A549 (cell line): ENCODE measurements around the gene LRRC71. TPM values are rescaled to one million over a fixed set of nuclear protein-coding genes. Genes with fewer than 3 reads are reported as not detected.

Experiments used
- ATAC-seq, 2 experiments: fragments of 200-7000 bp in 1 of 2; fragments of >200 bp in 1 of 2; cut with Nextera tagmentation in 1 of 2; cut with Tn5 transposase in 1 of 2; 3 replicates each; pipeline versions ENCODE4 v1.8.0 to v1.9.1; 2018 to 2020; ENCODE audit warnings: mild to moderate bottlenecking in 1 of 2, moderate library complexity in 1 of 2
- CTCF ChIA-PET: fragments of 300-600 bp; sonication (Branson Sonifier 250); formaldehyde crosslinking; extraction: SDS; loops from one replicate; lab custom pipeline; 2021; ENCODE audit warnings: antibody characterized with exemption, inconsistent platforms; lab: Yijun Ruan, JAX
- POLR2A ChIA-PET: fragments of 350-600 bp; formaldehyde crosslinking; extraction: SDS; loops from one replicate; lab custom pipeline; 2021; ENCODE audit warnings: antibody characterized with exemption, inconsistent platforms; lab: Yijun Ruan, JAX
- DNase-seq, 2 experiments: peaks; one replicate each; pipeline versions ENCODE4 v3.0.0 to v3.0.0-alpha.2; 2011 to 2016; ENCODE audit warnings: low read depth in 1 of 2, low spot score in 1 of 2
- FAIRE-seq: peaks from 2 replicates; lab custom pipeline; 2011; peaks lifted over from hg19 to GRCh38; lab: Jason Lieb, UNC
- H3K27ac ChIP-seq, 2 experiments: fragments of >200 bp; sonication (Bioruptor Twin); formaldehyde crosslinking; 3 replicates each; pipeline ENCODE4 v1.5.1; 2016 to 2017
- H3K4me1 ChIP-seq: fragments of >200 bp; sonication (Bioruptor Twin); formaldehyde crosslinking; 3 replicates; pipeline ENCODE4 v1.6.1; 2016
- H3K4me2 ChIP-seq: fragments of >200 bp; sonication (Bioruptor Twin); formaldehyde crosslinking; 3 replicates; pipeline ENCODE4 v1.6.1; 2016
- H3K4me3 ChIP-seq: fragments of >200 bp; sonication (Bioruptor Twin); formaldehyde crosslinking; 3 replicates; pipeline ENCODE4 v1.5.1; 2016
- H3K9me3 ChIP-seq: fragments of >200 bp; sonication (Bioruptor Twin); formaldehyde crosslinking; 3 replicates; pipeline ENCODE4 v1.6.1; 2016
- CHD2 ChIP-seq: fragments of 150-350 bp; IDR thresholded peaks from 2 replicates; pipeline ENCODE4 v1.6.1; 2014; ENCODE audit warnings: low read length; ENCODE audit not compliant: partially characterized antibody
- CHD4 ChIP-seq: fragments of 200-600 bp; sonication (generic); IDR thresholded peaks from 2 replicates; pipeline ENCODE4 v1.6.1; 2016; ENCODE audit warnings: antibody characterized with exemption, mild to moderate bottlenecking, borderline replicate concordance
- ESRRA ChIP-seq: fragments of 150-350 bp; IDR thresholded peaks from 2 replicates; pipeline ENCODE4 v1.6.1; 2014; ENCODE audit warnings: mild to moderate bottlenecking, low read length, borderline replicate concordance
- FOXS1 ChIP-seq: fragments of 250-450 bp; sonication (Bioruptor Pico); IDR thresholded peaks from 2 replicates; pipeline ENCODE4 v1.5.0; 2020; ENCODE audit warnings: mild to moderate bottlenecking, moderate library complexity
- HEYL ChIP-seq: fragments of 250-450 bp; sonication (Bioruptor Pico); IDR thresholded peaks from 2 replicates; pipeline ENCODE4 v1.8.0; 2021; ENCODE audit warnings: mild to moderate bottlenecking, moderate library complexity
- MAZ ChIP-seq: fragments of 150-350 bp; IDR thresholded peaks from 2 replicates; pipeline ENCODE4 v1.6.1; 2014; ENCODE audit warnings: antibody characterized with exemption, low read depth, low read length, borderline replicate concordance
- MYC ChIP-seq: IDR thresholded peaks from 2 replicates; pipeline ENCODE4 v1.6.1; 2012; ENCODE audit warnings: mild to moderate bottlenecking, inconsistent platforms, low read length, improper control_type of control experiment, borderline replicate concordance
- NPAS2 ChIP-seq: fragments of 250-450 bp; sonication (Bioruptor Pico); IDR thresholded peaks from 2 replicates; pipeline ENCODE4 v1.8.0; 2022; ENCODE audit warnings: mild to moderate bottlenecking, moderate library complexity, borderline replicate concordance
- PHF8 ChIP-seq: fragments of 200-600 bp; sonication (generic); IDR thresholded peaks from 2 replicates; pipeline ENCODE4 v1.6.1; 2016; ENCODE audit warnings: low read depth, mild to moderate bottlenecking, antibody characterized with exemption, moderate library complexity, borderline replicate concordance
- POLR2A ChIP-seq: IDR thresholded peaks from 2 replicates; pipeline ENCODE4 v1.6.1; 2012; ENCODE audit warnings: mild to moderate bottlenecking, low read length
- RAD21 ChIP-seq, 2 experiments: fragments of >200 bp in 1 of 2; sonication (Bioruptor Twin) in 1 of 2; formaldehyde crosslinking in 1 of 2; IDR thresholded peaks in 1 of 2; conservative IDR thresholded peaks in 1 of 2; 2 replicates in 1 of 2; 3 replicates in 1 of 2; pipeline ENCODE4 v1.6.1; 2012 to 2018; ENCODE audit warnings: inconsistent platforms in 1 of 2
- RARB ChIP-seq: fragments of 250-450 bp; sonication (Bioruptor Pico); IDR thresholded peaks from 2 replicates; pipeline ENCODE4 v1.8.0; 2021; ENCODE audit warnings: mild to moderate bottlenecking, moderate library complexity
- RFX5 ChIP-seq: fragments of 450-650 bp; IDR thresholded peaks from 2 replicates; pipeline ENCODE4 v1.7.1; 2014; ENCODE audit warnings: antibody characterized with exemption, mild to moderate bottlenecking, moderate library complexity
- RNF2 ChIP-seq: fragments of 200-600 bp; sonication (generic); IDR thresholded peaks from 2 replicates; pipeline ENCODE4 v1.6.1; 2016; ENCODE audit warnings: low read depth, mild to moderate bottlenecking, antibody characterized with exemption, moderate library complexity, borderline replicate concordance
- ZNF302 ChIP-seq: fragments of 250-450 bp; sonication (Bioruptor Pico); IDR thresholded peaks from 2 replicates; pipeline ENCODE4 v1.9.0; 2021; ENCODE audit warnings: inconsistent platforms, mild to moderate bottlenecking, moderate library complexity
- WGBS: methylation state at CpG from one replicate; pipeline ENCODE4 v1.1.6; 2017; ENCODE audit errors: missing lambda C conversion rate; 5-methylcytosine and 5-hydroxymethylcytosine counted together
- polyA plus RNA-seq, 4 experiments: library from polyadenylated mRNA; depleted of rRNA in 3 of 4; stranded (reverse); fragments of >200 nt; fragmentation: RNase III in 1 of 4; extraction: RNeasy Plus Mini Kit Qiagen cat#74134 plus additional on column Dnase treatment in 1 of 4; gene quantifications; 2 replicates in 3 of 4; 3 replicates in 1 of 4; pipeline ENCODE4 v1.2.3, GENCODE V29; 2011 to 2017
- TF ChIP-seq, protein P1 (sequence below): fragments of >200 bp; sonication (Bioruptor Twin); formaldehyde crosslinking; IDR thresholded peaks from 2 replicates; pipeline ENCODE4 v1.6.1; 2016
- TF ChIP-seq, protein P2 (sequence below): IDR thresholded peaks from 2 replicates; pipeline ENCODE4 v1.6.1; 2012
- TF ChIP-seq, protein P3 (sequence below): fragments of 450-650 bp; IDR thresholded peaks from 2 replicates; pipeline ENCODE4 v1.6.1; 2014; ENCODE audit warnings: antibody characterized with exemption
- TF ChIP-seq, protein P4 (sequence below): fragments of >200 bp; sonication (Bioruptor Twin); formaldehyde crosslinking; IDR thresholded peaks from 3 replicates; pipeline ENCODE4 v1.5.1; 2016
- TF ChIP-seq, protein P5 (sequence below): IDR thresholded peaks from 2 replicates; pipeline ENCODE4 v1.6.1; 2012; ENCODE audit warnings: low read depth, borderline replicate concordance

The LRRC71 gene
- polyA plus RNA-seq, 2 of the 4 experiments (the other 2 are of a cell fraction) = 0.10 TPM; not detected in 1

DNA sequence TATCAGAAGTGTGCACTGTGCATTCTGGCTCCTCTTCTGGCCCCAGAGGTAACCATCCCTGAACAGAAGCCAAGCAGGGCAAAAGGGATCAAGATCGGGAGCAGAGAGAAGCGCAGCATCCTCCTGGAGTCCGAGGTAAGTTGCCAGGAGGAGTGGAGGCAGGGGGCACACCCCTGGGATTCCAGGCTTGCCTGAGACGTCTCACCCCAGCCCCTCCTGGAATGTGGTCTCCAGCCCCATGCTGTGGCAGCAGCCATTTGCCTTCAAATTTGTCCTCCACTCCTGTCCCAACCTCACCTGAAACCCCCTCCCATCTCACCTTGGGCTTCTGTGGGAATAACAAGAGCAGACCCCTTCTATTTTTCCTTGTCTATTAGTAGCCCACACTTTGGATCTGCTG is 10.1 kb downstream of the LRRC71 start:
- 61% methylated on average over 4 of the region's 4 CpGs for WGBS
- FAIRE-seq = no peak

DNA sequence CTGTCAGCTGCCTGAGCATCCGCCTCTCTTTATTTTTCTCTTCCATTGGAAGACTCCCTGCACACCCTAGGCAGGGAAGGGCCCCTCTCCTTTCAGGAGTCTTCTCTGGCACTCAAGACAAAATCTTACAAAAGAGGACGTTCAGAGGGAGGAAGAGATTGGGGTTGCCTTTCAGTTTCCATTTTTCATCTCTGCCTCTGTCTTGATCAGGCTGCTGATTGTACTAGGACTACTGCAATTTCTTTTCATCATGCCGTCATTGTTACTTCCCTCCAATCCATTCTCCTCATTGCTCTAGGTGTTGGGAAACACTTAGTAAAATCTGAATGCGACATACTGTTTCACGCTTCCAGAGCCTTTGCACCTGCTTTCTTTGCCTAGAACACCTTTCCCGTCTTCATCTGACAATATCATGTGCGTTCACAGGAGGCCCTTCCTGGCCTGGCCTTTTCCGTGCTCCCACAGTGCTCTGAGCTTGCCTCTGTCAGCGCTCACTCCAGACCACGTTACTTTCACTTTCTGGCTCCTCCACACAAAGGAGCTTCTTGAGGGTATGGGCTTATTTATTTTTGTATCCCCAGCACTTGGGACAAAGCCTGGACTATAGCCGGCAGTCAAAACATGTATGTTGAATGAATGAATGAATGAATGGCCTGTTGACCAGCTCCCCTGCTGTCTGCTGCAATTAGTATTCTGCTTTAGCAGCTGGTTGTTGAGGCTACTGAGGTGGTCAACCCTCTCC is 10.9 kb downstream of the LRRC71 start:
- H3K4me3 ChIP-seq = no peak overlapping the region
- no peak for TF ChIP-seq PHF8
- TF ChIP-seq FOXS1 = no peak
- H3K9me3 ChIP-seq = no peaks in the 10 kb centered on the region
- DNase-seq (no peak), ATAC-seq (no peak), FAIRE-seq (no peak)
- CTCF ChIA-PET = interaction anchor here (0.6 to 2.7 kb wide), 11 partner anchors 9 to 241 kb away, joined by 3 to 26 read pairs (median 4); partner anchors contain the start of genes INSRR, NTRK1 and PEAR1
- no peak overlapping the region for H3K4me2 ChIP-seq
- POLR2A ChIA-PET = no interaction called here
- no peak overlapping the region for H3K27ac ChIP-seq
- H3K4me1 ChIP-seq = 0 out of 3 replicates have a peak, but pooled peaks cover 3% of the 10 kb centered on the region
- WGBS = 83% methylated on average over 11 of the region's 11 CpGs

More for the DNA sequence above, 10.1 kb downstream of the LRRC71 start:
- no peak for TF ChIP-seq CHD4
- TF ChIP-seq POLR2A = no peak
- TF ChIP-seq MYC = no peak
- TF ChIP-seq, protein P1, sequence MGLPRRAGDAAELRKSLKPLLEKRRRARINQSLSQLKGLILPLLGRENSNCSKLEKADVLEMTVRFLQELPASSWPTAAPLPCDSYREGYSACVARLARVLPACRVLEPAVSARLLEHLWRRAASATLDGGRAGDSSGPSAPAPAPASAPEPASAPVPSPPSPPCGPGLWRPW = no peak
- TF ChIP-seq RAD21 (conservative IDR thresholded peaks at IDR 0.05 in 1 of 2, IDR thresholded peaks at IDR 0.05 in 1 of 2) = no peak
- TF ChIP-seq MAZ = no peak
- no peak for TF ChIP-seq RFX5
- no peak for TF ChIP-seq HEYL (CRISPR knock-in tag)
- TF ChIP-seq NPAS2 (CRISPR knock-in tag) = no peak
- TF ChIP-seq ESRRA = no peak
- TF ChIP-seq, protein P2, sequence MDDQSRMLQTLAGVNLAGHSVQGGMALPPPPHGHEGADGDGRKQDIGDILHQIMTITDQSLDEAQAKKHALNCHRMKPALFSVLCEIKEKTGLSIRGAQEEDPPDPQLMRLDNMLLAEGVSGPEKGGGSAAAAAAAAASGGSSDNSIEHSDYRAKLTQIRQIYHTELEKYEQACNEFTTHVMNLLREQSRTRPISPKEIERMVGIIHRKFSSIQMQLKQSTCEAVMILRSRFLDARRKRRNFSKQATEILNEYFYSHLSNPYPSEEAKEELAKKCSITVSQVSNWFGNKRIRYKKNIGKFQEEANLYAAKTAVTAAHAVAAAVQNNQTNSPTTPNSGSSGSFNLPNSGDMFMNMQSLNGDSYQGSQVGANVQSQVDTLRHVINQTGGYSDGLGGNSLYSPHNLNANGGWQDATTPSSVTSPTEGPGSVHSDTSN = no peak
- TF ChIP-seq RNF2 = no peak
- no peak for TF ChIP-seq ZNF302 (CRISPR knock-in tag)
- TF ChIP-seq, protein P3, sequence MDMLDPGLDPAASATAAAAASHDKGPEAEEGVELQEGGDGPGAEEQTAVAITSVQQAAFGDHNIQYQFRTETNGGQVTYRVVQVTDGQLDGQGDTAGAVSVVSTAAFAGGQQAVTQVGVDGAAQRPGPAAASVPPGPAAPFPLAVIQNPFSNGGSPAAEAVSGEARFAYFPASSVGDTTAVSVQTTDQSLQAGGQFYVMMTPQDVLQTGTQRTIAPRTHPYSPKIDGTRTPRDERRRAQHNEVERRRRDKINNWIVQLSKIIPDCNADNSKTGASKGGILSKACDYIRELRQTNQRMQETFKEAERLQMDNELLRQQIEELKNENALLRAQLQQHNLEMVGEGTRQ = no peak
- TF ChIP-seq, protein P4, sequence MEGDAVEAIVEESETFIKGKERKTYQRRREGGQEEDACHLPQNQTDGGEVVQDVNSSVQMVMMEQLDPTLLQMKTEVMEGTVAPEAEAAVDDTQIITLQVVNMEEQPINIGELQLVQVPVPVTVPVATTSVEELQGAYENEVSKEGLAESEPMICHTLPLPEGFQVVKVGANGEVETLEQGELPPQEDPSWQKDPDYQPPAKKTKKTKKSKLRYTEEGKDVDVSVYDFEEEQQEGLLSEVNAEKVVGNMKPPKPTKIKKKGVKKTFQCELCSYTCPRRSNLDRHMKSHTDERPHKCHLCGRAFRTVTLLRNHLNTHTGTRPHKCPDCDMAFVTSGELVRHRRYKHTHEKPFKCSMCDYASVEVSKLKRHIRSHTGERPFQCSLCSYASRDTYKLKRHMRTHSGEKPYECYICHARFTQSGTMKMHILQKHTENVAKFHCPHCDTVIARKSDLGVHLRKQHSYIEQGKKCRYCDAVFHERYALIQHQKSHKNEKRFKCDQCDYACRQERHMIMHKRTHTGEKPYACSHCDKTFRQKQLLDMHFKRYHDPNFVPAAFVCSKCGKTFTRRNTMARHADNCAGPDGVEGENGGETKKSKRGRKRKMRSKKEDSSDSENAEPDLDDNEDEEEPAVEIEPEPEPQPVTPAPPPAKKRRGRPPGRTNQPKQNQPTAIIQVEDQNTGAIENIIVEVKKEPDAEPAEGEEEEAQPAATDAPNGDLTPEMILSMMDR = no peak
- TF ChIP-seq CHD2 = no peak
- TF ChIP-seq, protein P5, sequence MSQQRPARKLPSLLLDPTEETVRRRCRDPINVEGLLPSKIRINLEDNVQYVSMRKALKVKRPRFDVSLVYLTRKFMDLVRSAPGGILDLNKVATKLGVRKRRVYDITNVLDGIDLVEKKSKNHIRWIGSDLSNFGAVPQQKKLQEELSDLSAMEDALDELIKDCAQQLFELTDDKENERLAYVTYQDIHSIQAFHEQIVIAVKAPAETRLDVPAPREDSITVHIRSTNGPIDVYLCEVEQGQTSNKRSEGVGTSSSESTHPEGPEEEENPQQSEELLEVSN = no peak
- no peak for TF ChIP-seq RARB (CRISPR knock-in tag)
- ChIA-PET CTCF (interaction anchor here (1.2 to 11.4 kb wide), 7 partner anchors 10 to 240 kb away, joined by 4 to 341 read pairs (median 7); partner anchors contain the start of genes INSRR, LRRC71, NTRK1 and PEAR1), POLR2A (no interaction called here)
- Histone ChIP-seq H3K27ac (no peak overlapping the region), H3K4me2 (no peak overlapping the region), H3K4me1 (peaks cover 7% of the 10 kb centered on the region; the same call in 1 of the 3 replicates), H3K9me3 (no peaks in the 10 kb centered on the region), H3K4me3 (no peak overlapping the region)
- DNase-seq = no peak
- ATAC-seq = no peak
